Left cardiac atrium (tissue), 4 donors: ENCODE data around the gene ARL15. TPM values are rescaled to one million over a fixed set of nuclear protein-coding genes. Genes with fewer than 3 reads are reported as not detected.
"Not testable (repeated sequence)": the region's sequence is repeated elsewhere in the genome, so short reads cannot be mapped to it uniquely, and the experiment has no call there.

Experiments used
- ATAC-seq, 2 donors: fragments of 200-7000 bp; cut with Tn5 transposase; one replicate each; pipeline ENCODE4 v1.9.1; 2020; ENCODE audit warnings: mild to moderate bottlenecking in 2 of 2, moderate library complexity in 2 of 2
- DNase-seq: peaks from one replicate; pipeline ENCODE4 v3.0.0-alpha.2; 2020
- intact Hi-C, 2 donors: fragments of 100-400 bp; cut with DNase I; formaldehyde crosslinking; loops; one replicate each; pipeline versions ENCODE4 v1.14.1 to v1.15.1; 2022 to 2023
- long read RNA-seq: library from polyadenylated mRNA; unstranded; transcript quantifications from one replicate; pipeline ENCODE4 v2.0.0, GENCODE V29; 2021
- total RNA-seq, 2 donors: library from RNA; stranded (reverse); fragmentation: NEBNext Ultra II Directional; extraction: Animal tissue kit (Norgen Biotek cat#: 25700); gene quantifications; one replicate each; pipeline ENCODE4 v1.2.1, GENCODE V29; 2021
- donor health status: DM: no; HTN: yes; CAD: no.
- donor health status: DM: no; HTN: yes; CAD: no; lungs with severe emphysema.
- donor health status: DM: yes; HTN: yes; CAD: no.
- donor health status: Dilated cardiomyopathy.

The ARL15 gene
- total RNA-seq = 10 to 100 TPM; 19.0 to 22.7 TPM
- long read RNA-seq, partial matches to known transcripts = 2 of 7 reads
- long read RNA-seq, other reads (novel, unspliced or antisense) = 4 of 7 reads

DNA sequence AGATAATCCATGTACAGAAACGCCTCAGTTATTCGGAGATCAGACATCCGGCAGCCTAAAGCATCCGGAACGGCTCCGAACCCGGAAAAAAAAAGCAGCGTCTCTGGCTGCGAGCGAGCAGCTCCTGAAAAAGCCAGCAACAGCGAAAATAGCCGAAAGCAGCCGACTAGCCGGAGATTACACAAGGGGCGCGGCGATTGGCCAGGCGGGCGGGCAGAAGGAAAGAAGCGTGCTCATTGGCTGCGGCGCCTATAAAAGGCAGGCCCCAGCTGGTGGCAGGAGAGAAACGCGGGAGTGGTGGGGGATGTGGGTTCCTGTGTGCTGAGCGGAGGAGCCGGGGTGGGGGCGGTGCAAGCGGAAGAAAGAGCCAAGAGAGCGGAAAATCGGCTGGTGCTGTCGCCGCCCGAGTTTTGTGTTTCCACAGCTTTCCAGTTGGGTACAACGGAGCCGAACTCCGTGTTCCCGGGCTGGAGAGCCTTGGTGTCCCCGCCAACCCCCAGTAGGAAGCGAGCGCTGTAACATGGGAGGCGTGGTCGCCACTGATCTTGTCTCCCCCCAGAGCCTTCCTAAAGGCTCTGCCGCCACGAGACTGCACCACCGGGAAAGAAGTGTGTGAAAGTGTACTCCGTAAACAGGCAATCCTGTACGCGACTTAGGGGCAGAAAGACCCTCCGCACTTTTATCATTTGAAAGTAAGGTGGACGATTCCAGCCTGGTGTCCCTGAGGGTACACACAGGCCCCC lies at the start of gene ARL15:
Gene ARL15, minus strand, starts transcription at position 141 of the 743 bp plus-strand sequence.
- DNase-seq (peak; percentile 99), ATAC-seq (peak; percentile 98 to 99)
- intact Hi-C loops = loop anchor here (2.0 to 10.0 kb wide), 3 partner anchors 56 to 107 kb away; no protein-coding TSS in a partner anchor

DNA sequence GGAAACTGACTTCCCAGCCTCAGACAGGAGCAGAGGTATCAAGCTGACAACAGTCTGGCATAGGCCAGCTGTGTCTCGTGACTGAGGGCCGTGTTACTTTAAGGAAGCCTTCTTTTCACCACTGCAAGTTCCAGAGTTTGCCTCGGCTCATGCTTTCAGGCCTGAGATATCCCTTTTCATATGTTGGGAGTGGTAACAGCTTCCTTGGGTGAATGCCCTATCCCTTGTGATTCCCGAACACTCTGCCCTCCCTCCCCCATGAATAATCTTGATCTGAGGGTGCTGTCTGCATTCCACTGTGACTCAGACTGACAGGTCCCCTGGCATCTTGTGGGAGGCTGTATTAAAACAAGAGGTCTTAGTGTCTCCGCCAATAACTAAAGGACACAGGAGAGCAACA lies 49.7 kb upstream of the ARL15 start:
- intact Hi-C loops = no loop called here
- DNase-seq = peak; percentile 18
- peak; percentile 29 to 83 for ATAC-seq

DNA sequence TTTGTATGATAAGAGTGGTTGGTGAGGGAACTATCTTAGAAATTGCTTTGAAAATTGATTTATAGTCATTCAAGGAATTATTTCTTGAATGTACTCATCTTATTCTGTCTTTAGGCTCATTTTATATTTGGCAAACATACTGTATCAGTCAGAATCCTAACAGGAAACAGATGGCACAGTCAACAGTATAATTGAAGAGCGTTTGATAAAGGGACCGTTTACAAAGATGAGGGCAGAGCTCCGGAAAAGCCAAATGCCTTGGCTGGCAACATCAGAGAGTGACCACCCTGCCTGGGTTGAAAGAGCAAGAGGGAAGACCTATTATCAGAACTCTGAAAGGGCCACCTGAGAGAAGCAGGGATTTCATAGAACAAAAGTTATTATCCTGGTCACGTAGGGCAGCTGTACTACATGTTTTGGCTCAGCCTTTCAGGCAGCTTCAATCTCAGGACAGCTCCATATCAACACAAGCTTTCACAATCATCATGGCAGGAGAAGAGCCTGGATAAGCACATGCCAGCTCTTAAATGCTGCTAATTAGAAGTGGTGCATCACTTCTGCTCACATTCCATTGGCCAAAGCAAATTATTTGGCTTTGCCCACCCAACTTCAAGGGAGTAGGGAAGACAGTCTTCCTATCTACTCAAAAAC lies 47.2 kb upstream of the ARL15 start:
- DNase-seq (no peak), ATAC-seq (peak; percentile 74 to 76)
- intact Hi-C loops = no loop called here

DNA sequence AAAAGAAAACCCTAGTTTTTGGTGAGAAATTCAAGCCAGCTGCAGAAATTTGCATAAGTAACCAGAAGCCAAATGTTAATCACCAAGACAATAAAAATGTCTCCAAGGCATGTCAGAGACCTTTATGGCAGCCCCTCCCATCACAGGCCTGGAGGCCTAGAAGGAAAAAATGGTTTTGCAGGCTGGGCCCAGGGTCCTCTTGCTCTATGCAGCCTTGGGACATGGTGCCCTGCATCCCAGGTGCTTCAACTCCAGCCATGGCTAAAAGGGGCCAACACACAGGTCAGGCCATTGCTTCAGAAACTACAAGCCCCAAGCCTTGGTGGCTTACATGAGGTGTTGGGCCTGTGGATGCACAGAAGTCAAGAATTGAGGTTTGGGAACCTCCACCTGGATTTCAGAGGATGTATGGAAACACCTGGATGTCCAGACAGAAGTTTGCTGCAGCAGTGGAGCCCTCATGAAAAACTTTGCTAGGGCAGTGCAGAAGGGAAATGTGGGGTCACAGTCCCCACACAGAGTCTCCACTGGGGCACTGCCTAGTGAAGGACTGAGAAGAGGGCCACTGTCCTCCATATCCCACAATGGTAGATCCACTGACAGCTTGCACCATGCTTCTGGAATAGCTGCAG lies 43.7 kb upstream of the ARL15 start:
- DNase-seq, intact Hi-C loops, ATAC-seq: not testable (repeated sequence)

DNA sequence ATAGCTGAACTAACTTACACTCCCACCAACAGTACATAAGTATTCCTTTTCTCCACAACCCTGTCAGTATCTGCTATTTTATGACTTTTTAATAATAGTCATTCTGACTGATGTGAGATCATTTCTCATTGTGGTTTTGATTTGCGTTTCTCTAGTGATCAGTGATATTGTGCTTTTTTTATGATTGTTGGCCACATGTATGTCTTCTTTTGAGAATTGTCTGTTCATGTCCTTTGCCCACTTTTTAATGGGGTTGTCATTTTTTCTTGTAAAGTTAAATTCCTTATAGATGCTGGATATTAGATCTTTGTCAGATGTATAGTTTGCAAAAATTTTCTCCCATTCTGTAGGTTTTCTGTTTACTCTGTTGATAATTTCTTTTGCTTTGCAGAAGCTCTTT lies 42.2 kb upstream of the ARL15 start:
- ATAC-seq, DNase-seq, intact Hi-C loops: not testable (repeated sequence)

DNA sequence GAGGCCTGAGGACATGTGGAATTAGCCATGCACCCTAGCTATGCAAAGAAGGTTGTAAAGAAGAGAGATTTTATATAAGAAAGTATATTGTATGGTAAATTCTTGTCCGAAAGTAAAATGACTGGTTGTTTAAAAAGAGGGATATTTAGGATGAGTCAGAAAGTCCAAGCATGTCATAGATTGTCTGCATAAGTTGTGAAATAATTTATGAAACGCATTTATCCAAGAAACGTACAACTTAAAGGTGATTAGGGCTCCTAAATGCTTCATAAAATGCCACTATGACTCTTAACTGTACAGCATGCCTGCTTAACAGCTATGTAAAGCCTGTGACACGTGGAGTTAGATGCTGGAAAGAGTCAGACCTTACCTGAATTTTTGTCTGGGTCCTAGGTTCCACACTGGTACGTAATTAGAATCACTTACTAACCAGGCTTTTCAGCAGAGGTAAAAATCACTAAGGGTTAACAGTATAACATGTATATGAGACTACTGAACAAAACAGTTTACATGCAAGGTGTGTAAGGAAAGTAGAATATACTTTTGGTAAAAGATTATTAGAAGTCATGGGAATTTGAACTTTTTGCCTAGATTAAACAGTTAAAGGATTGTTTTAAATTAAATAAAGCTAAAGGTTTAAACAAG lies 37.0 kb upstream of the ARL15 start:
- no peak for DNase-seq
- no peak for ATAC-seq
- intact Hi-C loops = no loop called here

DNA sequence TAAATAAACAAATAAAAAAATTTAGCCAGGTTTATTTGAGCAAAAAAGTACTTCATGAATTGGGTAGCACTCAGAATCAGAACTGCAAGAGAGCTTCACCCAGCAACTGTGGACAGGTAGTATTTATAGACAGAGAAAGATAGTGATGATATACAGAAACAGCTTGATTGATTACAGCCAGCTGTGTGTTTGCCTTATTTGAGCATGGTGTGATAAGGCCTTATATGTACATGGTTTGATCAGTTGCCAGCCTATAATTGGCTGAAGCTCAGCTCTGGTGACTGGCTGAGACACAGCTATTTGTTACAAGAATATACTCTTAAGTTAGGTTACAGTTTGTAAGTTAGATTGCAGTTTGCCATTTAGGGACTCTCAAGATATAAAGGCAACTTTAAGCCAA lies 34.3 kb upstream of the ARL15 start:
- ATAC-seq (peak in 1 of 2 donors; percentile 38), DNase-seq (no peak)
- intact Hi-C loops = no loop called here

DNA sequence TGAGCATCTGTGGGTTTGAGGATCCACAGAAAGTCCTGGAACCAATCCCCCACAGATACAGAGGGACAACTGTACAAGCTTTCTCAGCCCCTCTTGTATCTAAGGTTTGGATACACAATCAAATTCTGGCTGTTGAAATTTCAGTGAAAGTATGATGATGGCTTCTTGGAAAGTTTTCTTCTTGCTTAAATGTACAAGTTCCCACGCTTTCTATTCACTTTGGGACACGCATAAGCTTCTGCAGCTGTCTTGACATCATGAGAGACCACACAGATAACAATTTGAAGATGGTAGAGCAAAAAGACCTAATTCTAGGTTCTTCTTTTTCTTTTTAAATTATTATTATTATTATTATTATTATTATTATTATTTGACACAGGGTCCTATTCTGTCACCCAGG lies 31.6 kb upstream of the ARL15 start:
- DNase-seq (no peak), ATAC-seq (no peak)
- intact Hi-C loops = no loop called here

DNA sequence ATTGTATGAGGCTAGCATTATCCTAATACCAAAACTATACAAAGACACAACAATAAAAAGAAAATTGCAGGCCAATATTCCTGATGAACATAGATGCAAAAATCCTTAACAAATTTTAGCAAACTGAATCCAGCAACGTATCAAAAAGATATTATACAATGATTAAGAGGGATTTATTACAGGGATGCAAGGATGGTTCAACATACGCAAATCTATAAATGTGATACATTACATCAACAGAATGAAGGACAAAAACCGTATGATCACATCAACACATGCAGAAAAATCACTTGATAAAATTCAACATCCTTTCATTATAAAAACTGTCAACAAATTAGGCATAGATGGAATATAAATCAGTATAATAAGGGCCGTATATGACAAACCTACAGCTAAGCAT lies 27.1 kb upstream of the ARL15 start:
- intact Hi-C loops = no loop called here
- ATAC-seq (no peak), DNase-seq (no peak)

DNA sequence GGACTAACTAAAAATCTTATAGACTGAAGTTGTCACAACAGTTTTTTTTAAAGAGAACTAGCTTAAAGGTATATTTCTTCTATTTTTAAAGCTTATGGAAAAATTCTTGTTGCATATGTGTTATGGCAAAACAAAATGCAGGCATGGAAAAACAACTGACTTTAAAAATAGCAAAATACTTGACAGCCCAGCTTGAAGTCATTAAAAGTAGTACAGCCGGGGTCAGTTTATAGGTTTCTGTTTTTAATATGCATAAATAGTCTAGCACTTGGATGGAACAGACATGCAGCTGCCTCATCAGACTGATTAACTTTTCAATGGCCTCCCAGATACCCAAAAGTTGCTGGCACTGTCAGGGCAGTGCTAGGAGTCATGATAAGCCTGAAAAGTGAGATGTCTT lies 22.3 kb upstream of the ARL15 start:
- no peak for DNase-seq
- no peak for ATAC-seq
- intact Hi-C loops = no loop called here

DNA sequence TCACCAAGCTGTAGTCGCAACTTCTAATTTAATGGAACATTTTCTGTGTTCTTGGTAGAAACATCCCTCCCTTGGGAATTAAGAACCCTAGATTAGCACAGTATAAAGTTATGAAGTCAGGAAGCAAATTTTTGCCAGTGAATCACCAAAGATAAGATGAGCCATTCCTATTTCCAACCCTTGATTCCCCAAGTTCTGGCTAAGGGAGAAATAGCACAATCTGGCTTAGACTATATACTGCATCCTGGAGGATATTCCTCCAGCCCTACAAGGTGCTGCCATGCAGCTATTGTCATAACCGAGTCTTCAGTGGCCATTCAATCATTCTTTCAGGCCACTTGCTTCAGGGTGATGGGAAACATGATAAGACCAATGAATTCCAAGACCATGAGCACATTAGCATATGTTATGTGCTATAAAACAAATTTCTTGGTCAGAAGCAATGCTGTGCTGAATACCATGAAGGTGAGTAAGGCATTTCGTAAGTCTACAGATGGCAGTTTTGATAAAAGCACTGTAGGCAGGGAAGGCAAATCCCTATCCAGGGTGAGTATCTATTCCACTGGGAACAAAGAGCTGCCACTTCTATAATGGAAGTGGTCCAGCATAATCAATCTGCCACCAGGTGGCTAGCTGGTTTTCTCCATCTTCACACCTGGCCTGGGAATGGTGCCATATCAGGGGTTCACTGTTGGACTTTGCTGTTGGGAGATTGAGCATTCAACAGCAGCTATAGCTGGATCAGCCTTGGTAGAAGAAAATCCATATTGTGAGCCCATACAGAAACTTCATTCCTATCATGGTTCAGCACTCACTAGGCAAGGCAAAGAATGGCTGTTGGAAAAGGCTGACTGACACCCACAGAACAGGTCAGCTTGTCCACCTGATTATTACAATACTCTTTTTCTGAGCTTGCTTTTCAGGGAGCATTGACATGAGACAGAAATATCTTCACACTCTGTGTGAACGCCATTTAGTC lies 19.6 kb upstream of the ARL15 start:
- ATAC-seq (peak in 1 of 2 donors; percentile 76), DNase-seq (no peak)
- intact Hi-C loops = no loop called here

DNA sequence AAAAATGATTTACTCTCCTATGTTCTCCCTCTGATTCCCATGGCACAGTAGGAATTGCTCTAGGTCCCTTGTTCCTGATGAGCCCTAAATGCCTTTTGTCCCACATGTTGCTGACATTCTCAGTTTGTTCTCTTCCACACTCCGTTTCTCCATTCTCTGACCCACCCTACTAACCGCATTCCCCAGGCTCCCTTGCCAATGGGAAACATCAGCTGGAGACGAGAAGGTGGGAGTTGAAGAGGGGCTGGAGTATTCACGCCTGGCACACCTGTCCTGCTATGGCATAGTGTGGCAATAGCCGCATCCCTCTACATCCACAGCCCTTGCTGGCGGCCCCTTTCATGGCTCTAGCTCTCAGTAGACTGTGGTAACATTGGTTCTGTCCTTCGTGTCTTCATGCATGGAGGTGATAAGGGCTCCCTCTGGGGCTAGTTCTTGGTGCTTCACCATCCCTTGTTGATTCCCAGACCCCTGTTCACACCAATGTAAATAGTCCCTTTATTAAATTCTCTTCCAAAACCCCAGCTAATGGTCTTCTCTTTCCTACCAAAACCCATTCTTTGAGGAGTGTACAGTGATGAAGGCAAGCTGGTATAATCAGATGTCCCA lies 16.4 kb upstream of the ARL15 start:
- DNase-seq (no peak), ATAC-seq (no peak)
- intact Hi-C loops = no loop called here

DNA sequence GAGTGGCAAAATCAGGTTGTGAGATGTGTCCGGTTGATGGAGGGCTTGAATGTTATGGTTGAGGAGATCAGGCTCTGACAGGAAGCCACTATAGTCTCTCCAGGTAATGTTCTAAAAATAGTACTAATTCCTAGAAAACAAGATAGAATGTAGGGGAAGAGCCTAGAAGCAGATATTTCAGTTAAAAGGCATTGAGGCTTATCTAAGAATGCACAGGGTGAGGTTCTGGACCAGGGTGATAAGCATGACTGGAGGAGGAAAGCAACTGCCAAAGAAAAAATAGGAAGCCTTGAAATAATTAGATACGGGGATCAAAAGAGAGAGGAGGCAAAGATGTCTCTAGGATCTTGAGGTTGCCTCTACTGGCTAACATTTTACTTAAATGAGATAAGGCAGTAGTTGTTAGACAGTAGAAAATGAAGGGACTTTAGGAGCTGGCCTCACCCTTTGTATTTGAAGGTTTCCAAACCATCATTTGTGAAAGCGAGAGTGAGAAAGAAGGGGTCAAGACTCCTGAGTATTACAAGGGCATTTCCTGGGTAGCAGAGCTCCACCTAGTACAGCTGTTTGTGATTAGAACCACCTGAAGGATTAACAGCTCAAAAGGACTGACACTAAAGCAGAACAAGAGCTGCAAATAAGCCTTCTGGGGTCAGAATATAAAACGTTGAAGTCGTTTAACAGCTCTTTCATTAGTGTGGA lies 15.4 kb upstream of the ARL15 start:
- ATAC-seq = no peak
- intact Hi-C loops = no loop called here
- DNase-seq = no peak

DNA sequence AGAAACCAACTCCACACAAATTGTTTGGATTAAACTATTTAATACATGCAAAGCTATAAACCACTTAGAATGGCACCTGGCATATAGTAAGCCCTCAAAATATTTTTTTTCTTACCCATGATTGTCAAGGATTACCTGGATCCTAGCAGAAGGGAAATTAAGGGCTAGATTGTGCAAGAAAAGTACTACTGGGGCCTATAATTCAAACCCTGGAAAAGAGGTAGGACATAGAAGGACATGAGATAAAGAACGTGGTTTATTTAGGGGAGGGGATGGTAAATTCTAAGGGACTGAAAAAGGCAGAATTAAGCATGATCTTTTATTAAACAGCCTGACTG lies 14.9 kb upstream of the ARL15 start:
- ATAC-seq (no peak), DNase-seq (no peak)
- intact Hi-C loops = no loop called here

DNA sequence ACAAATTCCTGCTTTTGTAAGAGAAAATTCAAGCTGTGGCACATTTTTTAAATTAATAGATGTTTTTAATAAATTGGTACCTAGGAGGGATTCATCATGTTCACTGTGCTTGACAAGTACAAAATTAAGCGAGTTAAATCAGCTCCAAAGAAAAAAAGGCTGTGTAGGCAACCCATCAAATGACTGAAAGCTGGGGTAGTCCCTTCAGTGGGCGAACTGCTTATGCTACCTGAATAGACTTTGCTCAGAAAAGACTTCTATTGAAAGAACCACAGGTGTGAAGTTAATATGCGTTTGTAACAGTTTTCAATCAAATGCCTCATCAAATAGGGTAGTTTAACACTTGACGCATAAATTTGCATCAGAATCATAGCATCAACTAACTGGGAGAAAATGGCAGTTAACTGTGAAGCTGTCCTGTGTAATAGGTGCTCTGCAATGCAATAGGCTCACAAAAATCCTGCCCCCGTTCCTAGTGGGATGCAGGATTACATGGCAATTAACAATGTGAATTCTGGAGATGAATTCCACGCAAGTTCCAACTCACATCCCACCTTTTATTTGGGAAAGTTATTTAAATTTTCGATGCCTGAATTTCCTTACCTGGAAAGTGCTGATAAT lies 14.4 kb upstream of the ARL15 start:
- intact Hi-C loops = no loop called here
- DNase-seq = no peak
- ATAC-seq = no peak

DNA sequence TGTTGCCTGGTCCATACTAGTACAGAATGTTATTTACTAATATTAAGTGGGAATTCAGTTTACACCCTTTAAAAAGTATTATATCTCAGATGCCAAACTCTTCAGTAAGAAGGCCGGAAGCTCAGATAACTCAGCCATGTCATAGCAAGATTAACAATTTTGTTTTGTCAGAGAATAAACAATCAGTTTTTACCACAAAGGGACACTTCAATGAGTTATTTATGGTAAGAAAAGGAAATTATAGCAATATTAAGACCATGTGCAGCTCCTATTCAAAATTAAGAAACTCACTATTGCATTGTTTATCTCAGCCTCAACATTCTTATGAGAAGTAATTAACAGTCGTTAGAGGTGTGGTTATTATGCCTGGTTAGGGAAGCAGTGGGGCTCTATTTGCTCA lies 13.1 kb upstream of the ARL15 start:
- ATAC-seq (no peak), DNase-seq (no peak)
- intact Hi-C loops = no loop called here

DNA sequence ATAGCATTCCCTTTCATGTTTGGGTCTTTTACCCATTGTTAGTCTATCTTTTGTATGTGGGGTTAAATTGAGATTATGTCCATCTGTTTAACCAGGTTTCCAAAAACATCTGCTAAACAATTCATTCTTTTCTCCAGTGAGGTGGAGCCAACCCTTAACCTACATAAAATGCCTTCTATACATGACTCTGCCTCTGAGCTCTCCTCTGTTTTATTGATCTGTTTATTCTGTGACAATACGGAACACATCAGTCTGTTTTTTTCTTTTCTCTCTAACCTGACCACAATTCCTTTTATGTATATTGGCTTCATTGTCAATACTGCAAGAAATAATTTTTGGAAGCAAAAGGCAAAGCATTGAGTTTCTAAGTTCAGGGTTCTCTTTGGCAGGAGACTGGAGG lies 9.9 kb upstream of the ARL15 start:
- ATAC-seq (no peak), DNase-seq (no peak)
- intact Hi-C loops = no loop called here
